Nucleus accumbens (tissue), 56 donors: ENCODE data around the gene CAPS2.

ENCODE experiments used
- DNase-seq, 56 donors: peaks; one replicate each; lab custom pipeline; 2025; lab: John Stamatoyannopoulos, UW

The CAPS2 gene

GRCh38 chr12:75305412-75306332 lies 24.5 kb downstream of the CAPS2 start:
- DNase-seq = peak in 1 of 56 donors; percentile 0

GRCh38 chr12:75302781-75303180 lies 27.3 kb downstream of the CAPS2 start:
- no peak for DNase-seq

- no peak for DNase-seq
These were observed 27.9 kb downstream of the CAPS2 start for GRCh38 chr12:75302225-75302624.

GRCh38 chr12:75294797-75295196 lies 35.3 kb downstream of the CAPS2 start:
- DNase-seq = no peak

GRCh38 chr12:75294336-75294735 lies 35.8 kb downstream of the CAPS2 start:
- DNase-seq = no peak

- DNase-seq = no peak
These were observed 39.1 kb downstream of the CAPS2 start for GRCh38 chr12:75291014-75291413.

- DNase-seq = no peak
These were observed 40.4 kb downstream of the CAPS2 start for GRCh38 chr12:75289753-75290152.

GRCh38 chr12:75288860-75289259 lies 41.3 kb downstream of the CAPS2 start:
- no peak for DNase-seq

- DNase-seq = no peak
These were observed 54.4 kb downstream of the CAPS2 start for GRCh38 chr12:75275702-75276101.

- no peak for DNase-seq
These were observed 58.5 kb downstream of the CAPS2 start for GRCh38 chr12:75271576-75271975.

- DNase-seq = no peak
These were observed 60.0 kb downstream of the CAPS2 start for GRCh38 chr12:75270157-75270556.

GRCh38 chr12:75269209-75269608 lies 60.9 kb downstream of the CAPS2 start:
- no peak for DNase-seq

GRCh38 chr12:75260316-75260715 lies 69.8 kb downstream of the CAPS2 start:
- DNase-seq = no peak

- DNase-seq = no peak
These were observed 71.0 kb downstream of the CAPS2 start for GRCh38 chr12:75259143-75259542.

GRCh38 chr12:75257510-75257909 lies 72.6 kb downstream of the CAPS2 start:
- no peak for DNase-seq

GRCh38 chr12:75245108-75245507 lies 85.0 kb downstream of the CAPS2 start:
- no peak for DNase-seq

- no peak for DNase-seq
These were observed 90.1 kb downstream of the CAPS2 start for GRCh38 chr12:75239987-75240386.

GRCh38 chr12:75236206-75236605 lies 93.9 kb downstream of the CAPS2 start:
- no peak for DNase-seq

- no peak for DNase-seq
These were observed 103.0 kb downstream of the CAPS2 start for GRCh38 chr12:75227132-75227531.
